GM13977 (cell line): Measurements from ENCODE around the gene ETNK1.

ENCODE experiments used
- DNase-seq: peaks from one replicate; pipeline ENCODE4 v3.0.0; 2012; ENCODE audit warnings: low spot score
- CTCF ChIP-seq: IDR thresholded peaks from 2 replicates; pipeline ENCODE4 v1.5.1; 2012; ENCODE audit warnings: mild to moderate bottlenecking, control low read depth; ENCODE audit not compliant: insufficient read depth; ENCODE audit errors: extremely low read depth, missing control alignments
- in situ Hi-C: fragments of 300-500 bp; cut with MboI; formaldehyde crosslinking; loops from one replicate; pipeline ENCODE4 v1.12.0; 2022; ENCODE audit warnings: low sequenced_read_pairs, low pct_unique_long_range_greater_than_20kb, mixed read lengths, inconsistent platforms; ENCODE audit not compliant: unreplicated experiment

Gene ETNK1

GRCh38 chr12:22667122-22667521, 42.2 kb downstream of the ETNK1 start:
- in situ Hi-C loops = no loop called here
- TF ChIP-seq CTCF = no peak
- no peak for DNase-seq

GRCh38 chr12:22668441-22668840, 43.5 kb downstream of the ETNK1 start:
- no peak for TF ChIP-seq CTCF
- in situ Hi-C loops = no loop called here
- DNase-seq = no peak

- TF ChIP-seq CTCF = peak; percentile 27
- in situ Hi-C loops = no loop called here
- no peak for DNase-seq
Measured at GRCh38 chr12:22670762-22671161, 45.8 kb downstream of the ETNK1 start.

GRCh38 chr12:22672951-22673350, 48.0 kb downstream of the ETNK1 start:
- no peak for TF ChIP-seq CTCF
- no peak for DNase-seq
- in situ Hi-C loops = no loop called here

GRCh38 chr12:22677781-22678574, 53.0 kb downstream of the ETNK1 start:
- TF ChIP-seq CTCF = no peak
- DNase-seq = no peak
- in situ Hi-C loops = no loop called here

GRCh38 chr12:22682663-22683062, 57.7 kb downstream of the ETNK1 start:
- in situ Hi-C loops = no loop called here
- no peak for DNase-seq
- TF ChIP-seq CTCF = no peak
